ENCODE data around the gene ARID2. TPM values are rescaled to one million over a fixed set of nuclear protein-coding genes. Genes with fewer than 3 reads are reported as not detected.

Gene ARID2
- total and polyA plus RNA-seq, 7 donors, result 2.8 to 17.1 (median 12.5) TPM

- intact Hi-C loops (cut with DNase I), result no loop called here
- peaks cover 0 to 28% of the 10 kb centered on the region in 2 donors for H3K36me3 ChIP-seq (ENCODE audit: insufficient read depth in 1 of 2, low read depth in 1 of 2)
These were observed 158.0 kb downstream of the ARID2 start for GRCh38 chr12:45887544-45887943.

GRCh38 chr12:45890276-45890675 is 160.8 kb downstream of the ARID2 start:
- TF ChIP-seq CTCF (IDR thresholded peaks at IDR 0.05), result no peak
- ATAC-seq (no peak), DNase-seq (no peak)
- no peaks in the 10 kb centered on the region for H3K27me3 ChIP-seq (ENCODE audit: insufficient read depth in 3 of 3, low read length in 2 of 3)
- H3K36me3 ChIP-seq (ENCODE audit: insufficient read depth in 1 of 2, low read depth in 1 of 2), result peaks cover 3 to 47% of the 10 kb centered on the region in 2 donors
- H3K4me1 ChIP-seq, result no peaks in the 10 kb centered on the region
- intact Hi-C loops (cut with DNase I), result no loop called here
- no peaks in the 10 kb centered on the region for H3K9me3 ChIP-seq
- 84 to 90% (median 85%) methylated on average over 2 of the region's 2 CpGs for WGBS, 3 donors
- no peak overlapping the region for H3K27ac ChIP-seq
- H3K4me3 ChIP-seq, result no peak overlapping the region

More at GRCh38 chr12:45887544-45887943, 158.0 kb downstream of the ARID2 start:
- no peaks in the 10 kb centered on the region for H3K4me1 ChIP-seq
- ATAC-seq (no peak), DNase-seq (no peak)
- no peaks in the 10 kb centered on the region for H3K9me3 ChIP-seq
- H3K27me3 ChIP-seq (ENCODE audit: insufficient read depth in 3 of 3, low read length in 2 of 3), result no peaks in the 10 kb centered on the region
- 83 to 89% (median 87%) methylated on average over 5 of the region's 5 CpGs for WGBS, 3 donors
- TF ChIP-seq CTCF (IDR thresholded peaks at IDR 0.05), result no peak
- no peak overlapping the region for H3K27ac ChIP-seq
- H3K4me3 ChIP-seq, result no peak overlapping the region

- intact Hi-C loops (cut with DNase I), result no loop called here
- Histone ChIP-seq H3K27ac (no peak overlapping the region), H3K27me3 (ENCODE audit: insufficient read depth in 3 of 3, low read length in 2 of 3) (no peaks in the 10 kb centered on the region), H3K4me1 (no peaks in the 10 kb centered on the region), H3K4me3 (no peak overlapping the region), H3K36me3 (ENCODE audit: insufficient read depth in 1 of 2, low read depth in 1 of 2) (peaks cover 3 to 68% of the 10 kb centered on the region in 2 donors), H3K9me3 (no peaks in the 10 kb centered on the region)
- no peak for TF ChIP-seq CTCF (IDR thresholded peaks at IDR 0.05)
- ATAC-seq (no peak), DNase-seq (no peak)
- 58 to 70% (median 64%) methylated on average over 4 of the region's 4 CpGs for WGBS, 3 donors
These were observed 163.7 kb downstream of the ARID2 start for GRCh38 chr12:45893240-45893639.

GRCh38 chr12:45895961-45896360 is 166.5 kb downstream of the ARID2 start:
- 91 to 98% (median 95%) methylated on average over 4 of the region's 4 CpGs for WGBS, 3 donors
- H3K9me3 ChIP-seq, result no peaks in the 10 kb centered on the region
- ATAC-seq (no peak), DNase-seq (no peak)
- H3K4me3 ChIP-seq, result no peak overlapping the region
- H3K27me3 ChIP-seq (ENCODE audit: insufficient read depth in 3 of 3, low read length in 2 of 3), result no peaks in the 10 kb centered on the region
- TF ChIP-seq CTCF (IDR thresholded peaks at IDR 0.05), result no peak
- H3K27ac ChIP-seq, result no peak overlapping the region
- no peaks in the 10 kb centered on the region for H3K4me1 ChIP-seq
- intact Hi-C loops (cut with DNase I), result no loop called here
- peaks cover 3 to 75% of the 10 kb centered on the region in 2 donors for H3K36me3 ChIP-seq (ENCODE audit: insufficient read depth in 1 of 2, low read depth in 1 of 2)

- H3K36me3 ChIP-seq (ENCODE audit: insufficient read depth in 1 of 2, low read depth in 1 of 2), result peaks cover 3 to 58% of the 10 kb centered on the region in 2 donors
These were observed 168.6 kb downstream of the ARID2 start for GRCh38 chr12:45898094-45898493.

More at GRCh38 chr12:45898094-45898493, 168.6 kb downstream of the ARID2 start:
- DNase-seq, result no peak
- 96 to 100% (median 97%) methylated on average over 1 of the region's 1 CpG for WGBS, 3 donors
- Histone ChIP-seq H3K27me3 (ENCODE audit: insufficient read depth in 3 of 3, low read length in 2 of 3) (no peaks in the 10 kb centered on the region), H3K4me1 (no peaks in the 10 kb centered on the region), H3K27ac (no peak overlapping the region), H3K9me3 (no peaks in the 10 kb centered on the region), H3K4me3 (no peak overlapping the region)
- TF ChIP-seq CTCF (IDR thresholded peaks at IDR 0.05), result no peak
- intact Hi-C loops (cut with DNase I), result no loop called here
- ATAC-seq, result no peak

Data from psoas muscle (tissue), 8 donors.